Astrocyte of the cerebellum (primary cell): Measurements from ENCODE around the gene TOP1.

ENCODE experiments used
- DNase-seq: peaks from one replicate; pipeline ENCODE4 v3.0.0-alpha.2; 2011; ENCODE audit warnings: low read depth
- H3K4me3 ChIP-seq: 2 replicates; pipeline ENCODE4 v1.5.1; 2011; ENCODE audit warnings: mild to moderate bottlenecking, low read depth, low read length, moderate library complexity
- in situ Hi-C: cut with HindIII; loops from 2 replicates; pipeline ENCODE4 v1.10.0; 2017; ENCODE audit warnings: low sequenced_read_pairs
- TF ChIP-seq, protein P1 (sequence below): IDR thresholded peaks from 2 replicates; pipeline ENCODE4 v1.5.1; 2012; ENCODE audit warnings: low read length, low read depth, moderate library complexity, mild to moderate bottlenecking; ENCODE audit errors: missing control alignments

TOP1 gene

GRCh38 chr20:41155261-41155660 is 126.6 kb downstream of the TOP1 start:
- no peak overlapping the region for H3K4me3 ChIP-seq
- no peak for DNase-seq
- in situ Hi-C loops: no loop called here
- TF ChIP-seq, protein P1, sequence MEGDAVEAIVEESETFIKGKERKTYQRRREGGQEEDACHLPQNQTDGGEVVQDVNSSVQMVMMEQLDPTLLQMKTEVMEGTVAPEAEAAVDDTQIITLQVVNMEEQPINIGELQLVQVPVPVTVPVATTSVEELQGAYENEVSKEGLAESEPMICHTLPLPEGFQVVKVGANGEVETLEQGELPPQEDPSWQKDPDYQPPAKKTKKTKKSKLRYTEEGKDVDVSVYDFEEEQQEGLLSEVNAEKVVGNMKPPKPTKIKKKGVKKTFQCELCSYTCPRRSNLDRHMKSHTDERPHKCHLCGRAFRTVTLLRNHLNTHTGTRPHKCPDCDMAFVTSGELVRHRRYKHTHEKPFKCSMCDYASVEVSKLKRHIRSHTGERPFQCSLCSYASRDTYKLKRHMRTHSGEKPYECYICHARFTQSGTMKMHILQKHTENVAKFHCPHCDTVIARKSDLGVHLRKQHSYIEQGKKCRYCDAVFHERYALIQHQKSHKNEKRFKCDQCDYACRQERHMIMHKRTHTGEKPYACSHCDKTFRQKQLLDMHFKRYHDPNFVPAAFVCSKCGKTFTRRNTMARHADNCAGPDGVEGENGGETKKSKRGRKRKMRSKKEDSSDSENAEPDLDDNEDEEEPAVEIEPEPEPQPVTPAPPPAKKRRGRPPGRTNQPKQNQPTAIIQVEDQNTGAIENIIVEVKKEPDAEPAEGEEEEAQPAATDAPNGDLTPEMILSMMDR: no peak

- H3K4me3 ChIP-seq: no peak overlapping the region
- in situ Hi-C loops: no loop called here
- DNase-seq: no peak
- TF ChIP-seq, protein P1: no peak
Measured at GRCh38 chr20:41158082-41158625, 129.5 kb downstream of the TOP1 start.

DNA sequence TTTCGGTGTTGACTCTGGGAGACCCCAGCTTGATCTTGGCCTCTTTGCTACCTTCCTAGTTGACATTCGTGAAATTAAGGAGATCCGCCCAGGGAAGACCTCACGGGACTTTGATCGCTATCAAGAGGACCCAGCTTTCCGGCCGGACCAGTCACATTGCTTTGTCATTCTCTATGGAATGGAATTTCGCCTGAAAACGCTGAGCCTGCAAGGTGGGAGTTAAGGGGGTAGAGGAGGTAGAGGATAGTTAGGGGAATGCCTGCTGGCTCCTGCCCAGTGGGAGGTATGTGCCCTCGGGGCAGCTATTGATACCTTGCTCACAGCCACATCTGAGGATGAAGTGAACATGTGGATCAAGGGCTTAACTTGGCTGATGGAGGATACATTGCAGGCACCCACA is 130.9 kb downstream of the TOP1 start:
- in situ Hi-C loops: no loop called here
- TF ChIP-seq, protein P1: no peak

GRCh38 chr20:41160686-41161085 is 132.1 kb downstream of the TOP1 start:
- no peak overlapping the region for H3K4me3 ChIP-seq
- in situ Hi-C loops: no loop called here
- TF ChIP-seq, protein P1: no peak
- no peak for DNase-seq

More for the DNA sequence above, 130.9 kb downstream of the TOP1 start:
- no peak for DNase-seq
- H3K4me3 ChIP-seq: no peak overlapping the region

- no peak for DNase-seq
- TF ChIP-seq, protein P1: no peak
- in situ Hi-C loops: no loop called here
- no peak overlapping the region for H3K4me3 ChIP-seq
Measured at GRCh38 chr20:41161886-41162285, 133.3 kb downstream of the TOP1 start.

- in situ Hi-C loops: no loop called here
- no peak for DNase-seq
- no peak overlapping the region for H3K4me3 ChIP-seq
- TF ChIP-seq, protein P1: no peak
Measured at GRCh38 chr20:41162396-41162795, 133.8 kb downstream of the TOP1 start.
